Ovary (tissue), 3 donors: Measurements from ENCODE around the gene PCARE.

Source experiments
- EP300 ChIP-seq: sonication (generic); formaldehyde crosslinking; IDR thresholded peaks from one replicate; pipeline ENCODE4 v1.6.1; 2017; ENCODE audit warnings: antibody characterized with exemption
- POLR2A ChIP-seq: fragments of 450-650 bp; IDR thresholded peaks from one replicate; pipeline ENCODE4 v1.6.1; 2017; ENCODE audit warnings: antibody characterized with exemption, mild to moderate bottlenecking, moderate library complexity
- TF ChIP-seq, protein P1 (sequence below), 3 donors: fragments of 450-650 bp in 2 of 3; fragments of 200-600 bp in 1 of 3; IDR thresholded peaks; one replicate each; pipeline versions ENCODE4 v1.5.1 to v1.8.0; 2016 to 2022; ENCODE audit warnings: antibody characterized with exemption in 3 of 3, mild to moderate bottlenecking in 1 of 3
- donor health status: DM: no; HTN: no; CAD: no.

DNA sequence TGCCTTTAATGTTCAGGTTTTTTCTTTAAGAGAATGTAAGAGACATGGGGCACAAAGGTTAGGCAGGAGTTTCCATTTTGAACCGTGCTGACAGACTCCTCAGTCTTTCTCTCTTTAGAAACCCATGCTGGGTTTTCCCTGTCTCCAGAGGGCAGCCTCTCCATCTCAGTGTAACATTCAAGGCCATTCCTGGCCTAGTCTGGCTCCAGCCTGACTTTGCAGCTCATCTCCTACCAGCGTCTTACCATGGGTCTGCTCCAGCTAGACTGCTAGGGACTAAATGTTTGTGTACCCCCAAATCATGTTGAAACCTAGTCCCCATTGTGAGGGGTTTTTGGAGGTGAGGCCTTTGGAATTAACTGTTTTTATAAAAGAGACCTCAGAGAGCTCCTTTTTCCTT, 31.1 kb upstream of the PCARE start:
- no peak for TF ChIP-seq POLR2A
- TF ChIP-seq, protein P1, sequence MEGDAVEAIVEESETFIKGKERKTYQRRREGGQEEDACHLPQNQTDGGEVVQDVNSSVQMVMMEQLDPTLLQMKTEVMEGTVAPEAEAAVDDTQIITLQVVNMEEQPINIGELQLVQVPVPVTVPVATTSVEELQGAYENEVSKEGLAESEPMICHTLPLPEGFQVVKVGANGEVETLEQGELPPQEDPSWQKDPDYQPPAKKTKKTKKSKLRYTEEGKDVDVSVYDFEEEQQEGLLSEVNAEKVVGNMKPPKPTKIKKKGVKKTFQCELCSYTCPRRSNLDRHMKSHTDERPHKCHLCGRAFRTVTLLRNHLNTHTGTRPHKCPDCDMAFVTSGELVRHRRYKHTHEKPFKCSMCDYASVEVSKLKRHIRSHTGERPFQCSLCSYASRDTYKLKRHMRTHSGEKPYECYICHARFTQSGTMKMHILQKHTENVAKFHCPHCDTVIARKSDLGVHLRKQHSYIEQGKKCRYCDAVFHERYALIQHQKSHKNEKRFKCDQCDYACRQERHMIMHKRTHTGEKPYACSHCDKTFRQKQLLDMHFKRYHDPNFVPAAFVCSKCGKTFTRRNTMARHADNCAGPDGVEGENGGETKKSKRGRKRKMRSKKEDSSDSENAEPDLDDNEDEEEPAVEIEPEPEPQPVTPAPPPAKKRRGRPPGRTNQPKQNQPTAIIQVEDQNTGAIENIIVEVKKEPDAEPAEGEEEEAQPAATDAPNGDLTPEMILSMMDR (IDR thresholded peaks at IDR 0.05) = no peak
- TF ChIP-seq EP300 = no peak
